HG02588 (cell line): ENCODE data around the gene RSRC2.
A peak's percentile ranks its signal among the peaks of the same experiment; 100 is the strongest.
"Not testable (repeated sequence)": the region's sequence is repeated elsewhere in the genome, so short reads cannot be mapped to it uniquely, and the experiment has no call there.

Experiments used
- ATAC-seq: cut with Tn5 transposase; IDR thresholded peaks from one replicate; pipeline ENCODE4 v1.9.1; 2021; ENCODE audit warnings: mild to moderate bottlenecking, moderate library complexity; ENCODE audit not compliant: unreplicated experiment

Gene RSRC2, protein sequence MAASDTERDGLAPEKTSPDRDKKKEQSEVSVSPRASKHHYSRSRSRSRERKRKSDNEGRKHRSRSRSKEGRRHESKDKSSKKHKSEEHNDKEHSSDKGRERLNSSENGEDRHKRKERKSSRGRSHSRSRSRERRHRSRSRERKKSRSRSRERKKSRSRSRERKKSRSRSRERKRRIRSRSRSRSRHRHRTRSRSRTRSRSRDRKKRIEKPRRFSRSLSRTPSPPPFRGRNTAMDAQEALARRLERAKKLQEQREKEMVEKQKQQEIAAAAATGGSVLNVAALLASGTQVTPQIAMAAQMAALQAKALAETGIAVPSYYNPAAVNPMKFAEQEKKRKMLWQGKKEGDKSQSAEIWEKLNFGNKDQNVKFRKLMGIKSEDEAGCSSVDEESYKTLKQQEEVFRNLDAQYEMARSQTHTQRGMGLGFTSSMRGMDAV

DNA sequence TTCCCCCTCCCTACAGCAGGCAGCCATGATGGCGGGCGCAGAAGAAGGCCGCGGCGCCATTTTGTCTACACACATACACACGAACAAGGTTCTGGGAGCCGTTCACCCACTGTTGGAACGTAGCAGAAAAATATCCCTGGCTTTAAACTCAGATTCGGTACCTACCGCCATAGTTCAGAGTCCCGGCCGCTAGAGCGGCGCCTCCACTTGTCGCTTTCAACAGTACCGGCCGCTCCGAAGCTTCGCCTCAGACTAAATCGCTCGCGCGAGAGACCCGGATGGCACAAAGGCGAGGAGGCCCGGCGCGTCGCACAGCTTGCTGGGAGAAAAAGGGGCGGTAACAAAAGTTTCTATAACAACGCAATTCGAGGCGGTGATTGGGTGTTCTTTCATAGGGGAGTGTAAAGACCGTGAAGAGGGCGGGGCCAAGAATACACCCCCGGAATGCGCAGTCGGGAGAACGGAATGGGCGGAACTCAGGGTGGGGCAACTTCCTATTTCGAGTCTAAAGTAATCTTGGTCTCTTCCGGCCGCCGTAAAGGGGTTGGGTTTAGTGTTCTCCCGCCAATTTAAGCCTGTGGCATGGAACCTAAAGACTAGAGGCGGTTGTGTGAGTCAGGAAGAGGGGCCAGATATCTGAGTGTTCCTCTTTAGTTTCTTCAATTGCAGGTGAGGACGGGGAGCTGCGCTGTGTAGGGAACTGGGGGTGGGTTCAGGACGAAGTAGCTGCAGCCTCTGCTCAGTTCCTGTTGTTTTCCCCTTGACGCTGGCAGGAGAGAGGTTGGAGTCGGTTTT is at the start of gene RSRC2, which contains the start of gene KNTC1:
Gene RSRC2, minus strand, starts transcription at position 254 of the 795 bp plus-strand sequence. Its CDS starts 83 bp downstream, at position 171.
Gene KNTC1, plus strand, starts transcription at position 567 of the 795 bp plus-strand sequence. CDS start 2,815 bp downstream, outside the sequence.
- peak; percentile 93 for ATAC-seq

DNA sequence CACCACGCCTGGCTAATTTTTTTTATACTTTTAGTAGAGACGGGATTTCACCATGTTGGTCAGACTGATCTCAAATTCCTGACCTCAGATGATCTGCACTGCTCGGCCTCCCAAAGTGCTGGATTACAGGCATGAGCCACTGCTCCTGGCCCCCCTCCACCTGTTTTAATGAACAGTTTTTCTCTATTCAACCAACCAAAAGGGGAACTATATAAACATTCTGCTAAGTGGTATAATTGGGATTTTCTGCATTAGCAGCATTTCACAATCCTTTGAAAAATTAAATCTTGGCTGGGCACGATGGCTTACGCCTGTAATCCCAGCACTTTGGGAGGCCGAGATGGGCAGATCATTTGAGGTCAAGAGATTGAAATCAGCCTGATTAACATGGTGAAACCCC is 45.1 kb upstream of the RSRC2 start:
- no peak for ATAC-seq

DNA sequence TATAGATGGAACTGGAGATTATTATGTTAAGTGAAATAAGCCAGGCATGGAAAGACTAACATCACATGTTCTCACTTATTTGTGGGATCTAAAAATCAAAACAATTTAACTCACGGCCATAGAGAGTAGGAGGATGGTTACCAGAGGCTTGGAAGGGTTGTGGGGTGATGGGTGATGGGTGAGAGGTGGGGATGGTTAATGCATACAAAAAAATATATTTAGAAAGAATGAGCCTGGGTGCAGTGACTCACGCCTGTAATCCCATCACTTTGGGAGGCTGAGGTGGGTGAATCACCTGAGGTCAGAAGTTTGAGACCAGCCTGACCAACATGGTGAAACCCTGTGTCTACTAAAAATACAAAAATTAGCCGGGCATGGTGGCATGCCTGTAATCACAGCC is 43.3 kb upstream of the RSRC2 start:
- not testable (repeated sequence) for ATAC-seq

DNA sequence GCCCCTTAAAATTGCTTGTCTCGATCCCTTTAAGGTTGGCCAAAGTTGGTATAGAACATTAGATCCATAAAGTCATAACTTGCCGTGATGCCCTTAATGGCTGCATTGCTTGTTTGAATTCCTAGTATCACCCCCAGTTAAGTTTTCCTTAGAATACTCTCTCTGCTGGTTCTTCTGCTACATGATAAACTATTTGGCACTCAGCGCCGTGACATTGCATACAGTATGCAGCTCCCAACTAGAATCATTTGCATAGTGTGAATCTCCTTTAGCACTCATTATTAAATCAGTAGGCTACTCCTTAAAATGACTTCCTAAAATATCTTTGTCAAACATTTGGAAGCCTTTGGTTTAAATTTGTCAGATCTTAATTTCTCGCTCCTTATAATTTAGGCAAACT is 42.6 kb upstream of the RSRC2 start:
- no peak for ATAC-seq

DNA sequence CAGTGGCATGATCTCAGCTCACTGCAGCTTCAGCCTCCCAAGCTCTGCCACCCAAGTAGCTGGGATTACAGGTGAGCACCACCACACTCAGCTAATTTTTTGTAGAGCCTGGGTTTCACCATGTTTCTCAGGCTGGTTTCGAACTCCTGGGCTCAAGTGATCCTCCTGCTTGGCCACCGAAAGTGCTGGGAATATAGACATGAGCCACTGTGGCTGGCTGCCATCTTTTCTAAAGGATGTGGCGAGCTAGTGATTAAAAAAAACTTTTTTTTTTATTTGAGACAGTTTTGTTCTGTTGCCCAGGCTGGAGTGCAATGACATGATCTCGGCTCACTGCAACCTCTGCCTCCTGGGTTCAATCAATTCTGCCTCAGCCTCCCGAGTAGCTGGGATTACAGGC is 40.1 kb upstream of the RSRC2 start:
- ATAC-seq: not testable (repeated sequence)

DNA sequence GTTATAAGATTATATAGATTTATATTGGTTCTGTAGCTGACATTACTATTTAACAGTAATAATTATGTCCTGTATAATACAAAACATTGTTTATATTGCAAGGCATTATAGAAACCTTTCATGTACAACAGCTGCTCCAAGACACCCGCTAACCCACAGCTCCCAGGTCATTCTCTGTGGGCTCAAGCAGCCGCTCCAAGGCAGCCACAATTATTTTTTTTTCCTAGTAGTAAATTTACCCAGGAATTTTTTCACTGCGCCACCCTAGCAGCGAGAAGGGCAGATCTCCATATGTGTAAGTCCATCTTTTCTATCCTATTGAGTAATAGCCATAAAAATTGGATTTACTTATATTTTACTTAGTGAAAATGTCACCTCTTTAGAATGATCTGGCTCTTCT is 36.6 kb upstream of the RSRC2 start:
- no peak for ATAC-seq

DNA sequence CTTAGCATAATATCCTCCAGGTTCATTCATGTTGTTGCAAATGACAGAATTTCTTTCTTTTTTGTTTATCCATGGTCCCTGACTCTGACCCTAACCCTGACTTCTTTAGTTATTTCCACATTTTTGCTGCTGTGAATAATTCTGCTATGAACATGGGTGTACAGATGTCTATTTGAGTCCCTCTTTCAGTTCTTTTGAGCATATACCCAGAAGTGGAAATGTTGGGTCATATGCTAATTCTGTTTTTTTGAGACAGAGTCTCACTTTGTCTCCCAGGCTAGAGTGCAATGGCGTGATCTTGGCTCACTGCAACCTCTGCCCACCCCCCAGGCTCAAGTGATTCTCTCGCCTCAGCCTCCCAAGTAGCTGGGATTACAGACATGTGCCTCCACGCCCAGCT is 33.4 kb upstream of the RSRC2 start:
- ATAC-seq: no peak

DNA sequence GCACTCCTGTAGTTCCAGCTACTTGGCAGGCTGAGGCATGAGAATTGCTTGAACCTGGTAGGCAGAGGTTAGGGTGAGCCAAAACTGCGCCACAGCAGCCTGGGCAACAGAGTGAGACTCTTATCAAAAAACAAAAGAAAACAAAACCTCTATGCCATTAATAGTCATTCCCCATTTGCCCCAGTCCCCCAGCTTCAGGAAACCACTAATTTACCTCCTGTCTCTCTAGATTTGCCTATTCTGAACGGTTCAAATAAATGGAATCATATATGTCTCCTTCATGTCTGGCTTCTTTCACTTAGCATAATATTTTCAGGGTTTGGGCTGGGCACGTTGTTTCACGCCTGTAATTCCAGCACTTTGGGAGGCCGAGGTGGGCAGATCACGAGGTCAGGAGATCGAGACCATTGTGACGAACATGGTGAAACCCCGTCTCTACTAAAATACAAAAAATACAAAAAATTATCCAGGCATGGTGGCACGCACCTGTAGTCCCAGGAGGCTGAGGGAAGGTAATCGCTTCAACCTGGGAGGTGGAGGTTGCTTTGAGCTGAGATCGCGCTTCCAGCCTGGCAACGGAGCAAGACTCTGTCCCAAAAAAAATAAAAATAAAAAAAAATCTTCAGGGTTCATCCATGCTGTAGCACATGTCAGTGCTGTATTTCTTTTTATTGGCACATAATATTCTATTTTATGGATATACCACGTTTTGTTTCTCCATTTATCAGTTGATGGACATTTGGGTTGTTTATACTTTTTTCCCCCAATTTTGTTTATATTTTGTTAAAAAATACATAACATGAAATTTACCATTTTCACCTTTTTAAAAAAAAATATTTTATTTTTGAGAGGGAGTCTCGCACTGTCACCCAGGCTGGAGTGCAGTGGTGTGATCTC is 32.3 kb upstream of the RSRC2 start:
- ATAC-seq: no peak

DNA sequence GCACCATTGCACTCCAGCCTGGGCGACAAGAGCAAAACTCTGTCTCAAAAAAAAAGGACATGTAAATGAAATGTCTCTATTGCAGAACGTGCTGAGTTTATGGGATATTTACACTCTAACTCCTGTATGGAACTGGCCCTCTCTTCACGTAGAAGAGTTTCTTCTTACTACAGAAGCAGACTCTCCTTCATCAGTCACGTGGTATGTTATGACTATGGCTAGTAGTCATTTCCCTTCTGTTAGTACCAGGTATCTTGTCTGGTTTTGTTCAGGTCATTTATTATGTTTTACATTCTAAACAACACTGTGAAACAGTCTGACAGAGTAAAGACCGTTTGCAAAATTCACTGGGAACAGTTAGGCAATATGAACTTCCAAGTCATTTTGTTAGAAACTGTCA is 20.6 kb upstream of the RSRC2 start:
- ATAC-seq: no peak

DNA sequence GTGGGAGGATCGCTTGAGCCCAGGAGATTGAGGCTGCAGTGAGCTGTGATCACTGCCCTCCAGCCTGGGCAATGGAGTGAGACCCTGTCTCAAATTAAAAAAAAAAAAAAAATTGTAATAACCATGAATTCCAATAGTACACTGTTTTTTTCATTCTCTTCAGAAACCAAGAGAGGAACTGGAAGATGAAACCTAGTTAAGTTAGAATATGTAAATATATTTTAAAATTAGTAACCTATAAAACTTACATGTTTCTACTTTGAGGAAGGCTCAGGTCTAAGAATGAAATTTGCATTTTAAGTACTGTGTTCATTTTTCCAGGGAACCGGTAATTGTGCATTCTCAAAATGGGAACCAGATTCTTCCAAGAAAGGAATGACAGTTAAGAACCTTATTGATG is 19.1 kb upstream of the RSRC2 start:
- no peak for ATAC-seq

DNA sequence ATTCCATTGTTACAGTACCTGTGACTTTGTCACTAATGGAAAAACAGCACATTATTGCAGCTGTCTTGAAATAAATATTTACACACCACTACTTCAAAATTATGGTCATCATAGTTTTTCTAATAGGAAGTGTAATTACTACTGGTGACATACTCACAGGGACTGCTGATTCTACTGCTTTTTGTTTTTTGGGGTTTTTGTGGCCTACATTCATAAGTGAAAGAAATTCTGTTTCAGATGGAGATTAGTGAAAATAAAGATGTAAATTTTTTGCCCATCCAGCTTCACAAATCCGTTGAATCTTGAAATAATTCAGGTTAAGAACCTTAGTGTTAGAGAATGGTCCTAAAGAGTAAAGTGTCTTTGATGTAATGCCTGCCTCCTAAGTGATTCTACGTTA is 17.8 kb upstream of the RSRC2 start:
- no peak for ATAC-seq

DNA sequence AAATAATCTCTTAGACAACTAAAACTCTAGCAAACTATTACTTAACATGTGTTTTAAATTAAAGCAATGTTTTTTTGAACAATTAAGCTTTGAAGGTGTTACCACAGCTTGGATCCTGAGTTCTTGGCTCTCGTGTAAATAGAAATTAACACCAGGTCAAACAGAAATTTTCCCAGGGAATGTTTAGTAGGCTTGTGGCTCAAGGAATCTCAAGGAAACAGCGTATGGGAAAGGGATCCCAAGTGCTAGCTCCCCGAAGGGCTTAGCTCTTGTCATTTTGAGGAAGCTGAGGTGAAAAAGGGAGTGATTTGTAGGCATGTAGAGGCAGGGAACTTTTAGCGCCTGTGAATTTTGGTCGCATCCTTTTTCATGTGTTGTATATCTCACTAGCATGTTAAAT is 11.8 kb upstream of the RSRC2 start:
- ATAC-seq: no peak

DNA sequence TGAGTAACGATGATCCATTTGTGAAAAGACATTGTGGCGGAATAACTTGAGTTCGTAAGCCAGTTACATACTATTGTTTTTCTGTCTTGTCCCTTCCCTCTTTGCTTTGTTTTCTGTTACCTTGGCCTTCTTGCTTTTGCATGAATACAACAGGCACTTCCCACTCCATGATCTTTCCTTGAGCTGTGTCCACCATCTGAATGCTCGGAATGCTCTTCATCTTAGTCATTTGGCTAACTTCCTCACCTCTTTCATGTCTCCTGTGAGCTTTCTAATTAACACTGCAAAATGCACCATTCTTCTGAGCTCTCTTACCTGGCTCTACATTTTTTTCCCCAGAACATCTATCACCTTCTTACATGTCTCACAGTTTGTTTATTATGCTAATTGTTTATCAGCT is 10.3 kb upstream of the RSRC2 start:
- no peak for ATAC-seq

DNA sequence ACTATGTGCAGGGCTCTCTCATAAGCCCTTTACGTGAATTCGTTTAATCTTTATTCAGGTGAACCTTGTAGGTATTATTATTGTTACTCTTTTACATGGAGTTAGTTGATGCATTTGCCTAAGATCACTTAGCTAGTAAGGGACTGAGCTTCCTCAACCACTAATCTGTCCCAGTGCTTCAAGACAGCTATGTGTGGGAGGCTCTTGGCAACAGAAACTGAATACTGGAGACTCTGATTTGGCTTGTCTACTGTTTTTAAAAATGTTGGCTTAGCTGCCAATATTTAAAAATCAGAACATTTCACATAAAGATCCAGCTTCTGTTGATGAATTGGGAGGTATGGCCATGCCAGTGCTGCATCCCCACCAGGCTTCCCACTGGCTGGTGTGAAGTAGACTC is 7.1 kb upstream of the RSRC2 start:
- ATAC-seq: no peak

DNA sequence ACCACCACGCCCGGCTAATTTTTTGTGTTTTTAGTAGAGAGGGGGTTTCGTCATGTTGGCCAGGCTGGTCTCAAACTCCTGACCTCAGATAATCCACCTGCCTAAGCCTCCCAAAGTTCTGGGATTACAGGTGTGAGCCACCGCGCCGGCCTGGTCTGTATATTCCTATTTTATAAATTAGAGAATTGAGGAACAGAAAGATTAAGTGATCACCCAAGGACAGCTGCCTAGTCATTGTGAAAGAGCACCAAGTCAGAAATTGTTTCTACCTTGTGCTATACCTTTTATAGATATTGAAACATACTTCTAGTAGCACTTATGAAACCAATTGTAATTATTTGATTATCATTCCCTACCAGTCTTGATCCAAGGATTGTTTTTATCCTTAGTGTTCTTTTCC is 2.3 kb upstream of the RSRC2 start:
- no peak for ATAC-seq

DNA sequence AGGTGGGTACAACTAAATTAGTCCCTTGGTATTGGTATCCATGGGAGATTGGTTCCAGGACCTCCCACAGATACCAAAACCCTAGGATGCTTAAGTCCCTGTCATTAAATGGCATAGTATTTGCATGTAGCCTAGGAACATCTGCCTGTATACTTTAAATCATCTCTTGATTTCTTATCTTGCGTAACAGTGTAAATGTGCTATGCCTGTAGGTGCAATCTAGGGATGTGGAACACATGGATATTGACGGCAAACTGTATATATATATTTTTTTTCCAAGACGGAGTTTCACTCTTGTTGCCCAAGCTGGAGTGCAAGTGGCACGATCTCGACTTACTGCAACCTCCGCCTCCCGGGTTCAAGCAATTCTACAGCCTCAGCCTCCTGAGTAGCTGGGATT is 1.8 kb upstream of the RSRC2 start:
- ATAC-seq: no peak

DNA sequence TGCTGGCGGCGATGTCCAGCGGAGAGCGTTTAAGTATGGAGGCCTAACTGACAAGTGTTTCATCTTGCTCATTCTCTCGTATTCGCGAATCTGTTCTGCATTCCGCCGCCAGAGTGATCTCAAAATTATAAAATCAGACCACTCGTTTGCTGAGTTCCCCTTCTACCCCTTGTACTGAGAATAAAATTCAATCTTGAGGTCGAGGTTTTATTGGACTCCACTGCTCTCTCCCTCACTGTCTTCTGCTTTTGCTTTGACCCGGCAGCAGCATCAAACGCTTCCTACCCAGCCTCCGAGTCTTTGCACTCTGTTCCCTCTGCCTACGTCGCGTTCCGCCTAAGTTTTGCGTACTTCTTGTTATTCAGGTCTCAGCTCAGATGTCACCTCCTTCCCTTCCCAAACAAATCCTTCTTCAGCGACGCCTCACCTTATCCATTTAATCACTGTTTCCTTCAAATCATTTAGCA is 775 bp upstream of the RSRC2 start:
- ATAC-seq: no peak

DNA sequence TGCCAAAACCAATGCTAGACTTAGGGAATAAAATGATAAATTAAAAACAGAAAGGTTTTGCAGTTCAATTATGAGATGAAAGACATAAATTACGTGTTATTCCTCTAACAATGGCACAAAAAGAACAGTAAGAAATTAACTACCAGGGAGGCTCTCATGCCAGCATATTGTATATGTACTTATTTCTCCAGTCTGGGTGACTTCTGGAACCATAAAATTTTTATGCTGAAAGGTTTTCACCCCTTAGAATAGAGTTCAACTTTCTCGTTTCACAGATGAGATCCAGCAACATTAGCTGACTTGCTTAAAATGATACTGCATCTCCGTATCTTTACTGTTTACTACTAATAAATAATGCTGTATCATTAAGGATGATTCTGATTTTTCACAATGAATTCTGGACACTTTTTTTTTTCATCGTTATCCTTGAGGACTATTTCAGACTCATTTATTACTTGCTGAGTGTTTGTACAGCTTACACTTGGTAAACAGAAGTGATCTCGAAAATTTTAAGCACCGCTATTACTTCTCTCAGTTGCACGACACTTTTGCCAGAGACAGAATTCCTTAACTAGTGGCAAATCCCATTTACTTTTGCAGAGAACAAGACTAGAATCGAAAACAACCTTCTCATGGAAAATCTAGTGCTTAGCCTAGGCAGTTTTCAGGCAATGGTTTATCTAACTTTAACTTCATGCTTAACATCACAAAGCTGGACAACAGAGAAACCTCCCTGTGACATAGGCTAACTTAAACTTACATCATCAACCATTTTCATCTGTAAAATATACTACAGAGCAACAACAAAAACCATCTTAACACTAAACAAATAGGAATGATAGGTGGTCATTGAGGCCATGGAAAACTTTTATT is 2.7 kb downstream of the RSRC2 start:
- no peak for ATAC-seq

DNA sequence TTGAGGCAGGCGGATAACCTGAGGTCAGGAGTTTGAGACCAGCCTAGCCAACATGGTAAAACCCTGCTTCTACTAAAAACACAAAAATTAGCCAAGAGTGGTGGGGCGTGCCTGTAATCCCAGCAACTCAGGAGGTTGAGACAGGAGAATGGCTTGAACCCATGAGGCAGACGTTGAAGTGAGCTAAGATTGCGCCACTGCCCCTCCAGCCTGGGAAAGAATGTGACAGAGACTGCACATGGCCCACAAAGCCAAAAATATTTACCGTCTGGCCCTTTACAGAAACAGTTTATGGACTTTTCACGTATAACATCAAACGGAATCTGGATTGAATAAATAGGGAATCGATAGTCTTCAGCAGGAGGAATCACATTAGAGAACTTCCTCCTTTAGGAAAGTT is 3.5 kb downstream of the RSRC2 start:
- ATAC-seq: no peak

DNA sequence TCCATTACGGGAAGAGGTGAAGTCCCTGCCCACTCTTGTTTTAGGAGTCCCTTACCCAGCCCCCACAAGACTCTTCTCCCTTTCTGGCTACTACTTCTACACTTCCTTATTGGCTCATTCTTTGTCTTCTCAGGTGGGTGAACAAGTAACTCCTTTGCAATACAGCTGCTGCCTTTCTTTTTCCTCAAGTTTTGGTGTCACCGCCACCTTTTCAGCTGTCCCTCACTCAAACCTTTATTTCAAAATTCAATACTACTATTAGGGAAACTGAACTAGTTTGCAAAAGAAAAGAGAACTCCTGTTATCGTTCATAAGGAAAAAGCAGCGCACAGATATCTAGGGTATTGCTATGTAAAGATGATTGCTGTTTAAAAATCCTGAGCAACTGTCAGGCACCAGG is 6.1 kb downstream of the RSRC2 start:
- no peak for ATAC-seq
